Activated CD8-positive, alpha-beta memory T cell treated with anti-CD3 and anti-CD28 coated beads, Interleukin-2, amount 10 ng/mL, durations not matched to agents 7 days and 5 days (primary cell): ENCODE measurements around the gene VIPR2. TPM values are rescaled to one million over a fixed set of nuclear protein-coding genes. Genes with fewer than 3 reads are reported as not detected.
"Not testable (repeated sequence)": the region's sequence is repeated elsewhere in the genome, so short reads cannot be mapped to it uniquely, and the experiment has no call there.

Experiments
- ATAC-seq: fragments of 150-1000 bp; cut with Tn5 transposase; one replicate; pipeline ENCODE4 v1.10.0; 2021; ENCODE audit warnings: moderate library complexity
- CTCF ChIA-PET: fragments of 350-600 bp; sonication (Branson Sonifier 250); formaldehyde crosslinking; loops from one replicate; lab custom pipeline; 2021; ENCODE audit warnings: antibody characterized with exemption; lab: Charles Lee
- DNase-seq: peaks from one replicate; pipeline ENCODE4 v3.0.0-alpha.2; 2020
- H3K27ac Mint-ChIP-seq: one replicate; pipeline ENCODE4 v1.8.0; 2021; ENCODE audit warnings: mild to moderate bottlenecking, mixed read lengths
- H3K27me3 Mint-ChIP-seq: one replicate; pipeline ENCODE4 v1.8.0; 2021; ENCODE audit warnings: mixed read lengths
- H3K36me3 Mint-ChIP-seq: one replicate; pipeline ENCODE4 v1.8.0; 2021; ENCODE audit warnings: mild to moderate bottlenecking, mixed read lengths
- H3K4me1 Mint-ChIP-seq: one replicate; pipeline ENCODE4 v1.8.0; 2021; ENCODE audit warnings: mixed read lengths
- H3K4me3 Mint-ChIP-seq: one replicate; pipeline ENCODE4 v1.8.0; 2021; ENCODE audit warnings: mild to moderate bottlenecking, moderate library complexity, mixed read lengths
- H3K9me3 Mint-ChIP-seq: one replicate; pipeline ENCODE4 v1.8.0; 2022; ENCODE audit warnings: low read depth, mixed read lengths
- total RNA-seq, 2 experiments: library from RNA; stranded (reverse); gene quantifications; one replicate each; pipeline ENCODE4 v1.2.3, GENCODE V29; 2021

The VIPR2 gene
- under 1 TPM in 1 of 2 experiments, not detected in 1; 0.05 TPM for total RNA-seq

GRCh38 chr7:159144758-159145489 lies at the start of gene VIPR2:
Gene VIPR2 (minus strand): TSS chr7:159144867. CDS start chr7:159144771, 96 bp downstream.
- CTCF ChIA-PET = no interaction called here
- ATAC-seq = no peak
- Mint-ChIP-seq H3K4me3 (no peak within 1 kb of the TSS), H3K27me3 (peaks cover 35% of the 10 kb centered on the region), H3K36me3 (no peaks in the 10 kb centered on the region), H3K27ac (no peak within 1 kb of the TSS), H3K4me1 (peaks cover 4% of the 10 kb centered on the region), H3K9me3 (no peaks in the 10 kb centered on the region)
- DNase-seq = peak; percentile 25

GRCh38 chr7:159193543-159194090 lies 49.0 kb upstream of the VIPR2 start:
- no peak overlapping the region for H3K4me3 Mint-ChIP-seq
- CTCF ChIA-PET = no interaction called here

GRCh38 chr7:159192725-159193453 lies 48.2 kb upstream of the VIPR2 start:
- H3K27me3 Mint-ChIP-seq = no peaks in the 10 kb centered on the region
- H3K36me3 Mint-ChIP-seq = no peaks in the 10 kb centered on the region
- CTCF ChIA-PET = no interaction called here
- no peak overlapping the region for H3K27ac Mint-ChIP-seq
- H3K4me1 Mint-ChIP-seq = peaks cover 26% of the 10 kb centered on the region
- ATAC-seq = no peak
- H3K4me3 Mint-ChIP-seq = no peak overlapping the region
- no peaks in the 10 kb centered on the region for H3K9me3 Mint-ChIP-seq
- no peak for DNase-seq

More at GRCh38 chr7:159193543-159194090, 49.0 kb upstream of the VIPR2 start:
- no peak for ATAC-seq
- peaks cover 28% of the 10 kb centered on the region for H3K4me1 Mint-ChIP-seq
- H3K9me3 Mint-ChIP-seq = no peaks in the 10 kb centered on the region
- no peaks in the 10 kb centered on the region for H3K36me3 Mint-ChIP-seq
- H3K27ac Mint-ChIP-seq = no peak overlapping the region
- no peak for DNase-seq
- no peaks in the 10 kb centered on the region for H3K27me3 Mint-ChIP-seq

GRCh38 chr7:159192013-159192412 lies 47.3 kb upstream of the VIPR2 start:
- no peaks in the 10 kb centered on the region for H3K9me3 Mint-ChIP-seq
- H3K27ac Mint-ChIP-seq = no peak overlapping the region
- peaks cover 19% of the 10 kb centered on the region for H3K4me1 Mint-ChIP-seq
- no peak for DNase-seq
- ATAC-seq = no peak
- H3K36me3 Mint-ChIP-seq = no peaks in the 10 kb centered on the region
- H3K27me3 Mint-ChIP-seq = no peaks in the 10 kb centered on the region
- H3K4me3 Mint-ChIP-seq = no peak overlapping the region
- CTCF ChIA-PET = interaction anchor here (1.0 kb wide), 1 partner anchor 215 kb away, joined by 3 read pairs; no protein-coding TSS in a partner anchor

GRCh38 chr7:159191236-159191635 lies 46.6 kb upstream of the VIPR2 start:
- no peak overlapping the region for H3K4me3 Mint-ChIP-seq
- peaks cover 12% of the 10 kb centered on the region for H3K4me1 Mint-ChIP-seq
- H3K27me3 Mint-ChIP-seq = peaks cover 5% of the 10 kb centered on the region
- no peak overlapping the region for H3K27ac Mint-ChIP-seq
- peaks cover 4% of the 10 kb centered on the region for H3K9me3 Mint-ChIP-seq
- ATAC-seq (no peak), DNase-seq (no peak)
- CTCF ChIA-PET = no interaction called here
- H3K36me3 Mint-ChIP-seq = no peaks in the 10 kb centered on the region

- H3K4me1 Mint-ChIP-seq = no peaks in the 10 kb centered on the region
- peaks cover 20% of the 10 kb centered on the region for H3K27me3 Mint-ChIP-seq
- no peak overlapping the region for H3K27ac Mint-ChIP-seq
- CTCF ChIA-PET = no interaction called here
- H3K36me3 Mint-ChIP-seq = no peaks in the 10 kb centered on the region
- no peak for DNase-seq
- H3K9me3 Mint-ChIP-seq = peaks cover 9% of the 10 kb centered on the region
- no peak overlapping the region for H3K4me3 Mint-ChIP-seq
- ATAC-seq = no peak
These were observed 43.3 kb upstream of the VIPR2 start for GRCh38 chr7:159188011-159188410.

GRCh38 chr7:159179241-159179640 lies 34.6 kb upstream of the VIPR2 start:
- CTCF ChIA-PET = no interaction called here
- peaks cover 8% of the 10 kb centered on the region for H3K4me1 Mint-ChIP-seq
- ATAC-seq = no peak
- no peak overlapping the region for H3K4me3 Mint-ChIP-seq
- no peak for DNase-seq
- H3K9me3 Mint-ChIP-seq = peaks cover 8% of the 10 kb centered on the region
- peaks cover 9% of the 10 kb centered on the region for H3K27me3 Mint-ChIP-seq
- H3K27ac Mint-ChIP-seq = no peak overlapping the region
- peaks cover 4% of the 10 kb centered on the region for H3K36me3 Mint-ChIP-seq

GRCh38 chr7:159177284-159177953 lies 32.8 kb upstream of the VIPR2 start:
- Mint-ChIP-seq H3K36me3 (peaks cover 9% of the 10 kb centered on the region), H3K4me1 (peaks cover 8% of the 10 kb centered on the region), H3K27me3 (no peaks in the 10 kb centered on the region), H3K4me3 (no peak overlapping the region), H3K27ac (no peak overlapping the region), H3K9me3 (peaks cover 17% of the 10 kb centered on the region)
- no peak for ATAC-seq
- DNase-seq = no peak
- CTCF ChIA-PET = no interaction called here

- Mint-ChIP-seq H3K4me1 (peaks cover 8% of the 10 kb centered on the region), H3K27me3 (no peaks in the 10 kb centered on the region), H3K4me3 (no peak overlapping the region), H3K27ac (peak overlapping the region; percentile 81), H3K9me3 (peaks cover 17% of the 10 kb centered on the region), H3K36me3 (peaks cover 9% of the 10 kb centered on the region)
- CTCF ChIA-PET = no interaction called here
- no peak for DNase-seq
- ATAC-seq = no peak
These were observed 31.1 kb upstream of the VIPR2 start for GRCh38 chr7:159175792-159176191.

GRCh38 chr7:159175100-159175499 lies 30.4 kb upstream of the VIPR2 start:
- DNase-seq, H3K27me3 Mint-ChIP-seq, H3K4me3 Mint-ChIP-seq, ATAC-seq, H3K36me3 Mint-ChIP-seq, H3K4me1 Mint-ChIP-seq, CTCF ChIA-PET, H3K27ac Mint-ChIP-seq: not testable (repeated sequence)
- peaks cover 20% of the 10 kb centered on the region for H3K9me3 Mint-ChIP-seq

- no peak overlapping the region for H3K4me3 Mint-ChIP-seq
- H3K9me3 Mint-ChIP-seq = peaks cover 18% of the 10 kb centered on the region
- DNase-seq (no peak), ATAC-seq (no peak)
- H3K27me3 Mint-ChIP-seq = no peaks in the 10 kb centered on the region
- peaks cover 8% of the 10 kb centered on the region for H3K4me1 Mint-ChIP-seq
- H3K36me3 Mint-ChIP-seq = peaks cover 9% of the 10 kb centered on the region
- H3K27ac Mint-ChIP-seq = no peak overlapping the region
- CTCF ChIA-PET = no interaction called here
These were observed 27.7 kb upstream of the VIPR2 start for GRCh38 chr7:159172400-159172799.

GRCh38 chr7:159169391-159169790 lies 24.7 kb upstream of the VIPR2 start:
- CTCF ChIA-PET = no interaction called here
- DNase-seq (no peak), ATAC-seq (no peak)
- Mint-ChIP-seq H3K9me3 (peaks cover 12% of the 10 kb centered on the region), H3K4me3 (no peak overlapping the region), H3K27me3 (no peaks in the 10 kb centered on the region), H3K36me3 (peaks cover 5% of the 10 kb centered on the region), H3K27ac (no peak overlapping the region), H3K4me1 (peaks cover under 1% of the 10 kb centered on the region)

- CTCF ChIA-PET = no interaction called here
- no peak overlapping the region for H3K27ac Mint-ChIP-seq
- no peaks in the 10 kb centered on the region for H3K27me3 Mint-ChIP-seq
- no peaks in the 10 kb centered on the region for H3K4me1 Mint-ChIP-seq
- peaks cover 3% of the 10 kb centered on the region for H3K9me3 Mint-ChIP-seq
- ATAC-seq = no peak
- no peak overlapping the region for H3K4me3 Mint-ChIP-seq
- DNase-seq = no peak
- no peaks in the 10 kb centered on the region for H3K36me3 Mint-ChIP-seq
These were observed 22.5 kb upstream of the VIPR2 start for GRCh38 chr7:159167139-159167538.
